KMS-11 (cell line): ENCODE data around the gene ATP6V1C2.
"Not testable (repeated sequence)": the region's sequence is repeated elsewhere in the genome, so short reads cannot be mapped to it uniquely, and the experiment has no call there.

Source experiments
- H2AFZ ChIP-seq: fragments of 200-600 bp; sonication (generic); 2 replicates; pipeline ENCODE4 v1.6.1; 2016; ENCODE audit warnings: antibody characterized with exemption, mixed run types, low read depth
- H3K27ac ChIP-seq: fragments of 200-600 bp; sonication (generic); 2 replicates; pipeline ENCODE4 v1.6.1; 2016; ENCODE audit warnings: mild to moderate bottlenecking, mixed run types
- H3K27me3 ChIP-seq: fragments of 200-600 bp; sonication (generic); 2 replicates; pipeline ENCODE4 v1.6.1; 2017; ENCODE audit warnings: mild to moderate bottlenecking, low read depth, mixed run types, moderate library complexity; ENCODE audit not compliant: insufficient read depth
- H3K36me3 ChIP-seq: fragments of 200-600 bp; sonication (generic); 2 replicates; pipeline ENCODE4 v1.6.1; 2017; ENCODE audit warnings: mild to moderate bottlenecking, mixed run types; ENCODE audit not compliant: insufficient read depth
- H3K4me1 ChIP-seq: fragments of 200-600 bp; sonication (generic); 2 replicates; pipeline ENCODE4 v1.6.1; 2016; ENCODE audit warnings: mild to moderate bottlenecking, low read depth, mixed run types; ENCODE audit not compliant: poor library complexity, severe bottlenecking
- H3K4me2 ChIP-seq: fragments of 200-600 bp; sonication (generic); 2 replicates; pipeline ENCODE4 v1.7.0; 2016; ENCODE audit warnings: mild to moderate bottlenecking, mixed run types
- H3K4me3 ChIP-seq: fragments of 200-600 bp; sonication (generic); IDR thresholded peaks from 2 replicates; pipeline ENCODE4 v1.6.1; 2017; ENCODE audit warnings: low read depth, low read length, mixed read lengths; ENCODE audit not compliant: insufficient read depth
- H3K79me2 ChIP-seq: fragments of 200-600 bp; sonication (generic); 2 replicates; pipeline ENCODE4 v1.6.1; 2016; ENCODE audit warnings: low read depth, mixed run types; ENCODE audit not compliant: insufficient read depth
- H3K9ac ChIP-seq: fragments of 200-600 bp; sonication (generic); 2 replicates; pipeline ENCODE4 v1.6.1; 2016; ENCODE audit warnings: mild to moderate bottlenecking, mixed run types
- H4K20me1 ChIP-seq: fragments of 200-600 bp; sonication (generic); 2 replicates; pipeline ENCODE4 v1.6.1; 2016; ENCODE audit warnings: mild to moderate bottlenecking, mixed run types; ENCODE audit not compliant: insufficient read depth
- TF ChIP-seq, protein P1 (sequence below): fragments of 200-600 bp; sonication (generic); conservative IDR thresholded peaks from 2 replicates; pipeline ENCODE4 v1.6.1; 2017; ENCODE audit warnings: low read depth, mild to moderate bottlenecking, antibody characterized with exemption, low read length, moderate library complexity, mixed read lengths

ATP6V1C2 gene

DNA sequence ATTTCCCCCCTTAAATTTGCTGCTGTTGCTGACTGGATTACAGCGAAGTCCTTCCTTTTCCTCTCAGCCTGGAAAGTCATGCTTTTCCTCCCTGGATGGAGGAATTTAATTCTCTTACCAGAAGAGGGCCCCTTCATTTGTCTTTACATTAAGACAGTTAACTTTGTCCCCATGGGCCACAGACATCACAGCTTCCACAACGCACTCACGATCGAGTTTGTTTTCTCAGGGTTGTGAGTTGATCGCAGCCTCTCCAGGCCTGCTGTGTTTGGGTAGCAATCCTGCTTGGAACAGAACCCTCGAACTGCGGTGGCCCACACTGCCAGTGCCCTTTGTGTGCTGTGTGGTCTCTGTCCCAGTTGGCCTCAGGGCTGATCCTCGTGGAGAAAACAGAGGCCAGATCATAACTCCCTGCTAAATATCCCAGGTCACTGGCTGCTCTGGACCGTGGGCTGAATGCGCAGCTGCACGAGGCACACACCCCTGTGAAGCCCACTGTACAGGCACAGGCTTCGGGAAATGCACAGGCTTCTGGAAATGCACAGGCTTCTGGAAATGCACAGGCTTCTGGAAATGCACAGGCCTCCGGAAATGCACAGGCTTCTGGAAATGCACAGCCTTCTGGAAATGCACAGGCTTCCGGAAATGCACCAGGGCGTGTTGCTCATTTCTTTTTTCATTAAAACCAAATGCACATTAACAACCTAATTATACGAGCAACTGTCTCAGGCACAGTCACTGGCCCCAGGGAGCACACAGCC is 93.3 kb downstream of the ATP6V1C2 start:
- H3K9ac ChIP-seq = no peak overlapping the region
- peaks cover 4% of the 10 kb centered on the region; the same call in 1 of the 2 replicates for H4K20me1 ChIP-seq
- H2AFZ ChIP-seq = no peak overlapping the region
- TF ChIP-seq, protein P1, sequence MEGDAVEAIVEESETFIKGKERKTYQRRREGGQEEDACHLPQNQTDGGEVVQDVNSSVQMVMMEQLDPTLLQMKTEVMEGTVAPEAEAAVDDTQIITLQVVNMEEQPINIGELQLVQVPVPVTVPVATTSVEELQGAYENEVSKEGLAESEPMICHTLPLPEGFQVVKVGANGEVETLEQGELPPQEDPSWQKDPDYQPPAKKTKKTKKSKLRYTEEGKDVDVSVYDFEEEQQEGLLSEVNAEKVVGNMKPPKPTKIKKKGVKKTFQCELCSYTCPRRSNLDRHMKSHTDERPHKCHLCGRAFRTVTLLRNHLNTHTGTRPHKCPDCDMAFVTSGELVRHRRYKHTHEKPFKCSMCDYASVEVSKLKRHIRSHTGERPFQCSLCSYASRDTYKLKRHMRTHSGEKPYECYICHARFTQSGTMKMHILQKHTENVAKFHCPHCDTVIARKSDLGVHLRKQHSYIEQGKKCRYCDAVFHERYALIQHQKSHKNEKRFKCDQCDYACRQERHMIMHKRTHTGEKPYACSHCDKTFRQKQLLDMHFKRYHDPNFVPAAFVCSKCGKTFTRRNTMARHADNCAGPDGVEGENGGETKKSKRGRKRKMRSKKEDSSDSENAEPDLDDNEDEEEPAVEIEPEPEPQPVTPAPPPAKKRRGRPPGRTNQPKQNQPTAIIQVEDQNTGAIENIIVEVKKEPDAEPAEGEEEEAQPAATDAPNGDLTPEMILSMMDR = no peak
- peaks cover 19% of the 10 kb centered on the region for H3K4me1 ChIP-seq
- no peak overlapping the region for H3K4me2 ChIP-seq
- H3K27ac ChIP-seq = no peak overlapping the region
- H3K4me3 ChIP-seq = no peak overlapping the region
- no peaks in the 10 kb centered on the region for H3K27me3 ChIP-seq
- H3K79me2 ChIP-seq = peaks cover 27% of the 10 kb centered on the region
- H3K36me3 ChIP-seq = peaks cover 2% of the 10 kb centered on the region; the same call in 1 of the 2 replicates

DNA sequence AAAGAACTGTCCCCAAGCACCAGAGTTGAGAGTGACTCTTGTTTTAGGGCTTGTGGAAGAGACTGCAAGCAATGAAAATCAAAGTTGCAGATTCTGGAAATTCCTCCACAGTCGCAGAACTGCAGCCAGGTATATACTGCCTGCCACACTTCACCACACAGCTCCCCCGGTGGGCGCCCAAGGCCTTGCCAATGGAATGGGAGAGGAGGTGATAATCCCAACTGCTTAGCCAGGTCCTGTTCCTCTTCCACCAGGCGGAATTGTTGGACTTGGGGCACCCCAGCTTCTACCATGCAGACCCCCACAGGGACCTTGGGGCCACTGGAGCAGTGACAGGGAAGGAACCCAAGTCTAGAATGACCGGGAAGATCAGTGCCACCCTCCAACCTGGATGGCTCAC is 96.0 kb downstream of the ATP6V1C2 start:
- no peak overlapping the region for H3K27ac ChIP-seq
- H3K4me3 ChIP-seq = no peak overlapping the region
- peaks cover under 1% of the 10 kb centered on the region; the same call in 1 of the 2 replicates for H3K79me2 ChIP-seq
- H3K36me3 ChIP-seq = no peaks in the 10 kb centered on the region
- TF ChIP-seq, protein P1 = peak; percentile 60
- no peak overlapping the region for H2AFZ ChIP-seq
- no peak overlapping the region for H3K9ac ChIP-seq
- peaks cover 5% of the 10 kb centered on the region for H3K4me1 ChIP-seq
- no peak overlapping the region for H3K4me2 ChIP-seq
- no peaks in the 10 kb centered on the region for H3K27me3 ChIP-seq
- no peaks in the 10 kb centered on the region for H4K20me1 ChIP-seq

DNA sequence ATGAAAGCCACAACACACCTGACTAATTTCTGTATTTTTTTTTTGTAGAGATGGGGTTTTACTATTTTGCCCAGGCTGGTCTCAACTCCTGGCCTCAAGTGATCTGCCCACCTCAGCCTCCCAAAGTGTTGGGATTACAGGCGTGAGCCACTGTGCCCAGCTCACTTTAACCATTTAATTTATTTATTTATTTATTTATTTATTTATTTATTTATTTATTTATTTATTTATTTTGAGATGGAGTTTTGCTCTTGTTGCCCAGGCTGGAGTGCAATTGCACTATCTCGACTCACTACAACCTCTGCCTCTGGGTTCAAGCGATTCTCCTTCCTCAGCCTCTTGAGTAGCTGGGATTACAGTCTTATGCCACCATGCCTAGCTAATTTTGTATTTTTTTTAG is 96.9 kb downstream of the ATP6V1C2 start:
- not testable (repeated sequence) for H3K4me2 ChIP-seq, H3K27me3 ChIP-seq, H3K9ac ChIP-seq, H3K79me2 ChIP-seq, H3K36me3 ChIP-seq, H3K4me1 ChIP-seq, H4K20me1 ChIP-seq, H2AFZ ChIP-seq, H3K4me3 ChIP-seq, H3K27ac ChIP-seq

DNA sequence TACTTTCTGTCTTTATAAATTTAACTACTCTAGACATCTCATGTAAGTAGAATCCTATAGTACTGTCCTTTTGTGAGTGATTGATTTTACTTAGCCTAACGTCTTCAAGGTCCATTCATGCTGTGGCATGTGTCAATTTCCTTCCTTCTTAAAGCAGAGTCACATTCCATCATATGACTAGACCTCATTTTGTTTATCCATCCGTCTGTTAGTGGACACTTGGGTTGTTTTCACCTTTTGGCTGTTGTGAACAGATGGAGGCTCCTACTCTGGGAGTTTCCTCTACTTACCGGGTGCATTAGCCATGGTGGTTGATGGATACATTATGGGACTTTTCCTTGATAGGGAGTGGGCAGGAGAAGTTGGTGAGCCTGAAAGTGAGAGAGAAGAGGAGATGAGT is 97.6 kb downstream of the ATP6V1C2 start:
- Histone ChIP-seq H3K27ac (no peak overlapping the region), H3K79me2 (no peaks in the 10 kb centered on the region), H4K20me1 (no peaks in the 10 kb centered on the region), H3K4me2 (no peak overlapping the region), H3K4me3 (no peak overlapping the region), H3K36me3 (no peaks in the 10 kb centered on the region), H3K9ac (no peak overlapping the region), H3K4me1 (no peaks in the 10 kb centered on the region), H3K27me3 (no peaks in the 10 kb centered on the region), H2AFZ (no peak overlapping the region)
- TF ChIP-seq, protein P1 = no peak

DNA sequence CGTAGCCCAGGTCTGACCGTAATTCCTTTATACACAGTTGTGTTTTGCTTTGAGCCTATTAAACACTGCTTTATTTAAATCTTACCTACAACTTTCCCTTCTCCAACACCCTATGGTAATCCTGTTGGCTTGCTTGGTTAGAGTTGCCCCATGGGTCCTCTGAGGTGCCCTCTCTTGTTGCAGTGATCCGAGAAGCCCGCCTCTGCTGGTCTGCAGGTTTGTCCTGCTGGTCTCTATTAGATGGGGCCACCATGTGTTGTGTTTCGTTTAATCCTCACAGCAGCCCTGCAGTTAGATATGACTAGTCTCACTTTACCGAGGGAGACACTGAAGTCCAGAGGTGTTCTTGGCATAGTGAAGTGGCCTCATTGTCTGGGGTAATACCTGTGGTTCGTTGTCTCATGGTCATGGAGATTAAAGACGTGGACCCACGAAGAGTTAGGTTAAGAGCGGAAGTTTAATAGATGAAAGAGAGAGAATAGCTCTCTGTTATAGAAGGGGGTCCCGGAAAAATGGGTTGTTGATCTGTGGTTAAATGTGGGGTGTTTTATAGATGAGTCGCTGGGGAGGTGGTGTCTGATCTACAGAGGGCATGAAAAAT is 98.4 kb downstream of the ATP6V1C2 start:
- Histone ChIP-seq H3K27me3 (no peaks in the 10 kb centered on the region), H3K4me1 (no peaks in the 10 kb centered on the region)
- TF ChIP-seq, protein P1 = no peak

More for the DNA sequence above, 98.4 kb downstream of the ATP6V1C2 start:
- H2AFZ ChIP-seq = no peak overlapping the region
- no peaks in the 10 kb centered on the region for H3K36me3 ChIP-seq
- H3K27ac ChIP-seq = no peak overlapping the region
- H4K20me1 ChIP-seq = no peaks in the 10 kb centered on the region
- H3K9ac ChIP-seq = no peak overlapping the region
- H3K79me2 ChIP-seq = no peaks in the 10 kb centered on the region
- no peak overlapping the region for H3K4me2 ChIP-seq
- no peak overlapping the region for H3K4me3 ChIP-seq
